Trophoblast cell (in vitro differentiated cells and primary cell): Measurements from ENCODE around the gene ITIH5.

ENCODE experiments used
- DNase-seq, 2 donors: peaks; one replicate each; pipeline ENCODE4 v3.0.0-alpha.2; 2016
- H2AFZ ChIP-seq: 2 replicates; pipeline ENCODE4 v1.6.1; 2013; ENCODE audit warnings: low read length, moderate library complexity, mild to moderate bottlenecking; ENCODE audit not compliant: insufficient read depth, poor library complexity
- H2AK5ac ChIP-seq: 2 replicates; pipeline ENCODE4 v1.6.1; 2013; ENCODE audit warnings: mild to moderate bottlenecking, low read length
- H2BK120ac ChIP-seq: 2 replicates; pipeline ENCODE4 v1.6.1; 2013; ENCODE audit warnings: low read length, mild to moderate bottlenecking, moderate library complexity; ENCODE audit not compliant: insufficient read depth, poor library complexity
- H2BK12ac ChIP-seq: 2 replicates; pipeline ENCODE4 v1.6.1; 2013; ENCODE audit warnings: mild to moderate bottlenecking, low read length, moderate library complexity
- H2BK5ac ChIP-seq: 2 replicates; pipeline ENCODE4 v1.6.1; 2013; ENCODE audit warnings: low read length, low read depth, moderate library complexity, mild to moderate bottlenecking; ENCODE audit not compliant: poor library complexity
- H3K14ac ChIP-seq: 2 replicates; pipeline ENCODE4 v1.6.1; 2013; ENCODE audit warnings: mild to moderate bottlenecking, low read length
- H3K18ac ChIP-seq: 2 replicates; pipeline ENCODE4 v1.6.1; 2013; ENCODE audit warnings: mild to moderate bottlenecking, low read length
- H3K23ac ChIP-seq: 2 replicates; pipeline ENCODE4 v1.6.1; 2013; ENCODE audit warnings: low read length
- H3K27ac ChIP-seq: 2 replicates; pipeline ENCODE4 v1.5.1; 2013; ENCODE audit warnings: low read depth, mild to moderate bottlenecking, inconsistent platforms, low read length, moderate library complexity
- H3K27me3 ChIP-seq: 2 replicates; pipeline ENCODE4 v1.6.1; 2013; ENCODE audit warnings: inconsistent platforms, mild to moderate bottlenecking, low read length, moderate library complexity; ENCODE audit not compliant: insufficient read depth
- H3K36me3 ChIP-seq, 2 experiments: 1 replicate in 1 of 2; 2 replicates in 1 of 2; pipeline ENCODE4 v1.6.1; 2013; ENCODE audit warnings: low read length in 2 of 2, mild to moderate bottlenecking in 2 of 2, moderate library complexity in 1 of 2; ENCODE audit not compliant: insufficient read depth in 2 of 2, control insufficient read depth in 1 of 2
- H3K4ac ChIP-seq: 2 replicates; pipeline ENCODE4 v1.6.1; 2013; ENCODE audit warnings: low read depth, mild to moderate bottlenecking, low read length, moderate library complexity
- H3K4me1 ChIP-seq, 2 experiments: 1 replicate in 1 of 2; 2 replicates in 1 of 2; pipeline ENCODE4 v1.6.1; 2013; ENCODE audit warnings: low read length in 2 of 2, mild to moderate bottlenecking in 2 of 2, moderate library complexity in 1 of 2; ENCODE audit not compliant: insufficient read depth in 2 of 2, control insufficient read depth in 1 of 2
- H3K4me2 ChIP-seq: 2 replicates; pipeline ENCODE4 v1.6.1; 2013; ENCODE audit warnings: inconsistent platforms, mild to moderate bottlenecking, low read length, moderate library complexity
- H3K4me3 ChIP-seq: 2 replicates; pipeline ENCODE4 v1.5.1; 2013; ENCODE audit warnings: mild to moderate bottlenecking, low read depth, low read length, inconsistent platforms
- H3K79me1 ChIP-seq: one replicate; pipeline ENCODE4 v1.6.1; 2013; ENCODE audit warnings: low read length
- H3K79me2 ChIP-seq: 2 replicates; pipeline ENCODE4 v1.6.1; 2013; ENCODE audit warnings: low read length, mild to moderate bottlenecking; ENCODE audit not compliant: control insufficient read depth, insufficient read depth, poor library complexity
- H3K9ac ChIP-seq: 2 replicates; pipeline ENCODE4 v1.6.1; 2013; ENCODE audit warnings: mild to moderate bottlenecking, low read length
- H3K9me3 ChIP-seq: 2 replicates; pipeline ENCODE4 v1.6.1; 2013; ENCODE audit warnings: low read depth, mild to moderate bottlenecking, control low read depth, inconsistent platforms, low read length; ENCODE audit not compliant: insufficient read depth
- H4K12ac ChIP-seq: 2 replicates; pipeline ENCODE4 v1.6.1; 2013; ENCODE audit warnings: low read depth, mild to moderate bottlenecking, low read length, moderate library complexity
- H4K8ac ChIP-seq: 2 replicates; pipeline ENCODE4 v1.6.1; 2013; ENCODE audit warnings: low read depth, mild to moderate bottlenecking, low read length, moderate library complexity
- H4K91ac ChIP-seq: one replicate; pipeline ENCODE4 v1.6.1; 2013; ENCODE audit warnings: low read depth, mild to moderate bottlenecking, low read length, moderate library complexity
- WGBS: extraction: QIAGEN DNeasy Blood & Tissue Kit; methylation state at CpG from one replicate; pipeline ENCODE4 v1.1.7; 2013; ENCODE audit warnings: missing lambda C conversion rate; ENCODE audit not compliant: insufficient read length, insufficient coverage; ENCODE audit errors: extremely low coverage; 5-methylcytosine and 5-hydroxymethylcytosine counted together

The ITIH5 gene

GRCh38 chr10:7587168-7587864 lies 79.5 kb downstream of the ITIH5 start:
- no peak overlapping the region for H3K4me3 ChIP-seq

GRCh38 chr10:7585228-7585627 lies 81.5 kb downstream of the ITIH5 start:
- Histone ChIP-seq H3K4ac (no peak overlapping the region), H3K27me3 (no peaks in the 10 kb centered on the region), H3K9me3 (no peaks in the 10 kb centered on the region), H4K91ac (no peak overlapping the region), H3K79me1 (no peaks in the 10 kb centered on the region), H3K79me2 (no peaks in the 10 kb centered on the region), H3K36me3 (no peaks in the 10 kb centered on the region), H4K8ac (no peak overlapping the region), H2BK120ac (no peak overlapping the region), H2AFZ (no peak overlapping the region), H2BK5ac (no peak overlapping the region), H3K4me2 (no peak overlapping the region), H4K12ac (no peak overlapping the region), H3K23ac (no peak overlapping the region), H3K4me1 (no peaks in the 10 kb centered on the region), H2AK5ac (no peak overlapping the region), H3K9ac (no peak overlapping the region), H3K14ac (no peak overlapping the region), H3K4me3 (no peak overlapping the region), H3K27ac (no peak overlapping the region), H3K18ac (no peak overlapping the region), H2BK12ac (no peak overlapping the region)
- no CpG with 5 or more reads among the region's 8 CpGs for WGBS
- DNase-seq = no peak

More at GRCh38 chr10:7587168-7587864, 79.5 kb downstream of the ITIH5 start:
- Histone ChIP-seq H3K4me2 (no peak overlapping the region), H2BK5ac (no peak overlapping the region), H3K27ac (no peak overlapping the region), H3K79me1 (no peaks in the 10 kb centered on the region), H3K4me1 (no peaks in the 10 kb centered on the region), H4K12ac (no peak overlapping the region), H2AK5ac (no peak overlapping the region), H3K23ac (no peak overlapping the region), H4K91ac (no peak overlapping the region), H3K79me2 (no peaks in the 10 kb centered on the region), H2BK120ac (no peak overlapping the region), H3K9me3 (no peaks in the 10 kb centered on the region), H4K8ac (no peak overlapping the region), H3K36me3 (no peaks in the 10 kb centered on the region), H2BK12ac (no peak overlapping the region), H3K27me3 (no peaks in the 10 kb centered on the region), H3K4ac (no peak overlapping the region), H3K18ac (no peak overlapping the region), H3K14ac (no peak overlapping the region), H3K9ac (no peak overlapping the region), H2AFZ (no peak overlapping the region)
- DNase-seq = no peak
- WGBS = no CpG with 5 or more reads among the region's 13 CpGs

GRCh38 chr10:7583626-7584025 lies 83.1 kb downstream of the ITIH5 start:
- Histone ChIP-seq H3K79me1 (no peaks in the 10 kb centered on the region), H3K9ac (no peak overlapping the region), H4K8ac (no peak overlapping the region), H3K79me2 (no peaks in the 10 kb centered on the region), H4K12ac (no peak overlapping the region), H4K91ac (no peak overlapping the region), H3K18ac (no peak overlapping the region), H3K14ac (no peak overlapping the region), H3K4me1 (no peaks in the 10 kb centered on the region), H2AK5ac (no peak overlapping the region), H3K23ac (no peak overlapping the region), H3K27me3 (no peaks in the 10 kb centered on the region), H3K4me2 (no peak overlapping the region), H3K4ac (no peak overlapping the region), H2BK5ac (no peak overlapping the region), H2BK12ac (no peak overlapping the region), H2BK120ac (no peak overlapping the region), H3K4me3 (no peak overlapping the region), H3K9me3 (peaks cover 1% of the 10 kb centered on the region), H3K27ac (no peak overlapping the region), H3K36me3 (no peaks in the 10 kb centered on the region), H2AFZ (no peak overlapping the region)
- DNase-seq = no peak
- WGBS = no CpG with 5 or more reads among the region's 3 CpGs

GRCh38 chr10:7580520-7580919 lies 86.2 kb downstream of the ITIH5 start:
- peaks cover 1% of the 10 kb centered on the region for H3K9me3 ChIP-seq
- H2AK5ac ChIP-seq = no peak overlapping the region
- H3K4me3 ChIP-seq = no peak overlapping the region
- H4K8ac ChIP-seq = no peak overlapping the region
- H2AFZ ChIP-seq = no peak overlapping the region
- no peak overlapping the region for H3K18ac ChIP-seq
- H3K23ac ChIP-seq = no peak overlapping the region
- no peak overlapping the region for H2BK5ac ChIP-seq
- H4K12ac ChIP-seq = no peak overlapping the region
- H3K79me1 ChIP-seq = no peaks in the 10 kb centered on the region
- H2BK12ac ChIP-seq = no peak overlapping the region
- H3K27me3 ChIP-seq = no peaks in the 10 kb centered on the region
- no CpG with 5 or more reads among the region's 5 CpGs for WGBS
- no peaks in the 10 kb centered on the region for H3K36me3 ChIP-seq
- no peak for DNase-seq
- no peak overlapping the region for H3K14ac ChIP-seq
- H3K4me2 ChIP-seq = no peak overlapping the region
- H3K4ac ChIP-seq = no peak overlapping the region
- no peak overlapping the region for H4K91ac ChIP-seq
- no peak overlapping the region for H3K27ac ChIP-seq
- H3K79me2 ChIP-seq = no peaks in the 10 kb centered on the region
- no peak overlapping the region for H2BK120ac ChIP-seq
- no peaks in the 10 kb centered on the region for H3K4me1 ChIP-seq
- no peak overlapping the region for H3K9ac ChIP-seq
